HG03159 (cell line): ENCODE results near the gene UVRAG.
"Not testable (repeated sequence)": the region's sequence is repeated elsewhere in the genome, so short reads cannot be mapped to it uniquely, and the experiment has no call there.

ENCODE experiments used
- ATAC-seq: cut with Tn5 transposase; IDR thresholded peaks from one replicate; pipeline ENCODE4 v1.9.1; 2021; ENCODE audit warnings: mild to moderate bottlenecking, moderate library complexity; ENCODE audit not compliant: unreplicated experiment

The UVRAG gene

DNA sequence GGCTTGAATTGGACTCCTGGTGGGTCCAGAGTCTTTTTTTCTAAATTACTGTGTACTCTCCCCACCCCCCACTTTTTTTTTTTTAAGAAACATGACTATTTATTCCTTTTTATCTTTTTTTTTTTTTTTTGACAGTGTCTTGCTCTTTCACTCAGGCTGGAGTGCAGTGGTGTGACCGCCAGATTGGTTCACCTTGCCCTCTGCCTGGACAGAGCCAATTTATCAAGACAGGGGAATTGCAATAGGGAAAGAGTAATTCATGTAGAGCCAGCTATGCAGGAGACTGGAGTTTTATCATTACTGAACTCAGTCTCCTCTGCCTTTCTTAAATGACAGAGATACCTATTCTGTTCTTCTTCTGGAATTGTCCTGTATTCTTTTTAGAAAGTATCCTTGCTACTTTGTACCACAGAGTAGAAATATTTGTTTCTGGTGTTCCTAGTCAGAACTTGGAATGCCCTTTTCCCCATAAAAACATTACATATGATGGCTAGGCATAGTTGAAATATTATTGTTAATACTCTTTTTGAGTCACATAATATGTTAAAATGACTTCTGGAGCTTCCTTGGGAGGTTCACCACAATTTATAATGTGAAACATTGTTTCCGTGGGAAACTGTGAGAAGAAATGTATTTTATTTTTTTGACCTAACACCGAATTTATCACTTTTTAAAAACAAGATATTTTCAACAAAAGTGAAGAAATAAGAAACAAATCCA, 95.6 kb downstream of the UVRAG start:
- no peak for ATAC-seq

DNA sequence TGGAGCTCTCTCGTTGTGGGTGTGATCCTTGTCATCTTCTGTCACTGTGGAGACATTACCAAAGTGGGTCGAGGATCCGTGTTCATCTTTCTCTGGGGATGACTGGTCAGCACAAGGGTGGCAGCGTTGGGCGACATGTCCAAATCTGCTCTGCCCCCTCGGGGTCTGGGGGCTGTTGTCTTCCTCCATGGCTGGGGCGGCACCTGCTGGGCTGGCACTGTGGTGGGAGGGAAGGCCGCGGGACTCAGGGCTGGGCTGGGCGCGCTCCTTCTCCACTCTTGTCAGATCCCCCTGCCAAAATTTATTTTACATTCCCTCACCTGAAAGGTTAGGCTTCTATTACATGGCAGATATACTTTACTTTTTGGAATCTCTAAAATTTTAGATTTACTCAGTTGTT, 96.4 kb downstream of the UVRAG start:
- no peak for ATAC-seq

DNA sequence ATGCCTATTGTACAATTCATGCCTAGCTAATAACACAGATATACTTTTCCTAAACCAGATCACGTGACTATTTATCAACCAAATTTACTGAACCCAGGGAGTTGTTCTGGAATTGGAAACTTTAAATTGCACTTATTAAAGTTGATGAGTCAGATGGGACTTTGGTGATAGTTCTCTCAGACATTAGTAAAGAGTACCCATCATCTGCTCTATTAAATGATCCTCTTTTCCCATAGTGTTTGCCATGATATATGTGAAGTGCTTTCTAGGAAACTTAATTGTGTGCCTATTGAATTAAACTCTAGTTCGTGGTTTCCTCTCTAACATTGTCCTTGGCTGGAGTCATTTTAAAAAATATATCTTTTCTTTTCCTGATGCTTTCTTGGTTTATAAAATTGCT, 99.0 kb downstream of the UVRAG start:
- no peak for ATAC-seq

DNA sequence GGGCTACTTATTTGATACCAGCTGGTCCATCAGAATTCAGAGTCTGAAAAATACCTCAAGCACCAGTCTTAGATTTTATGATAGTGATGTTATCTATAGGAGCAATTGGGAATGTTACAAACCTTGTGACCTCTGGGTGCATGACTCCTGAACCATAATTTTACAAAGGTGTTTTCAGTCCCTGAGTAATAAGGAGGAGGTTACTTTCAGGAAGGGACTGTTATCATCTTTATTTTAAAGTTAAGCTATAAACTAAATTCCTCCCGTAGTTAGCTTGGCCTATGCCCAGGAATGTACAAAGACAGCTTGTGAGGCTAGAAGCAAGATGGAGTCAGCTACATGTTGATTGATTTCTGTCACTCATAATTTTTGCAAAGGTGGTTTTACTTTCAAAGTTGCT, 101.9 kb downstream of the UVRAG start:
- ATAC-seq: no peak

DNA sequence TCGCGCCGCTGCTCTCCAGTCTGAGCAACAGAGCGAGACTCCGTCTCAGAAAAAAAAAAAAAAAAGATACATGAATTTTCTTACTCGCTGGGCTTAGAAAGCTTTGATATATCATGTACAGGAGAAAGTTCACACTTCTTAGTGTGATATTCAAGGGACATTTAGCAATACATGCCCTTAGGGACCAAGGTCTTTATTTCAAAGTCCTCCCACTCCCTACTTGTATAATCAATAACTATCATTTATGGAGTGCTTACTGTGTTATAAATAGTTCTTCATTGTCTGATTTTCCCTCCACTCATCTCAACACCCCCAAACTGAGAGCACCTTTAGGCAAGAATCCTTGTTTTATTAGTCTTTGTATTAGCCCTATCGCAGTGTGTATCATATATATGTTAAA, 103.3 kb downstream of the UVRAG start:
- no peak for ATAC-seq

DNA sequence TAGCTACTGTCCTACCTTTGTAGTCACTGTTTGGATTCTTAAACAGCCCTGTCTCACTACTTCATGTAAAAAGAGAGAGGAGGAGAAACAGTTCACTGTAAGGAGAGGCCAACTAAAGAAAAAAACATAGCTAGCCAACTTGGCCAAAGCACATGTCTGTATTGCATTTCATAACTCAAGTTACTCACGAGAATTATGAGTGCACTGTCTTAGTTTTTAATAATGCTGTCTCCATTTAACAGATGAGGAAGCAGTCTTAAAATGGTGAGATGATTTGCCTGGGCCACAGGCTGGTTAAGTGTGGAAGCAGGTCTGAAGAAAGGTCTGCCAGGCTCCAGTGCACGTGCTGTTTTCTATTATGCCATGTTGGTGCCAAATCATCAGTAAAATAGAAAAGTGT, 104.5 kb downstream of the UVRAG start:
- no peak for ATAC-seq

DNA sequence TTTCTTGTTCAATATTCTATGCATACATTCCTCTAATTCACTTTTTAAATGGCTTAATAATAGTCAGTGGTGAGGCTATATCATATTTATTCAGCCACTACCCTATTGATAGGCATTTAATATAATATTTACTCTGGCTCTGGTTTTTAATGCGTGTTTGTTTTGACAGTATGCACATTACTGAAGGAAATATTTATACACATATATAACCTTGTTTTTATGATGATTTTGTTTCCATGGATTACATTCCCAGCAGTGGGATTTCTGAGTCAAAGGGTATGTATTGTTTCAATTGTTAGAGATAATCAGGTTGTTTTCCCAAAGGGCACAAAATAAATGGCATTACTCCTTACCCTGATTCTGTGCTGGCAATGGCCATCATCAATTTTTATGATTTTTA, 105.8 kb downstream of the UVRAG start:
- no peak for ATAC-seq

DNA sequence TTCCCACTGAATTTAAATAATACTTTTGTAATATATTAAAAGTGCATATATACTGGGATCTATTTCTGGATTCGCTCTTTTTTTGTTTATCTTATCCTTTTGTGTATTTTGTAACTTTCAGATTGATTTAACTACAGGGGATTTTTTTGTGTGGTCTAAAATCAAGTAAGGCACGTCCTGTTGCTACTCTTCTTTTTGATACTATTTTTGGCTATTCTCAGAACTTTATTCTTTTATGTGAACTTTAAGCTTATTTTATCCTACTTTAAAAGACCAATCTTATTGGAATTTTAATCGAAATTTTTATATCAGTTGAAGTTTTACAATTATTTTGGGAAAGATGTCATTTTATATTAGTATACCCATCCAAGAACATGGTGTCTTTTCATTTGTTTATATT, 106.8 kb downstream of the UVRAG start:
- ATAC-seq: no peak

DNA sequence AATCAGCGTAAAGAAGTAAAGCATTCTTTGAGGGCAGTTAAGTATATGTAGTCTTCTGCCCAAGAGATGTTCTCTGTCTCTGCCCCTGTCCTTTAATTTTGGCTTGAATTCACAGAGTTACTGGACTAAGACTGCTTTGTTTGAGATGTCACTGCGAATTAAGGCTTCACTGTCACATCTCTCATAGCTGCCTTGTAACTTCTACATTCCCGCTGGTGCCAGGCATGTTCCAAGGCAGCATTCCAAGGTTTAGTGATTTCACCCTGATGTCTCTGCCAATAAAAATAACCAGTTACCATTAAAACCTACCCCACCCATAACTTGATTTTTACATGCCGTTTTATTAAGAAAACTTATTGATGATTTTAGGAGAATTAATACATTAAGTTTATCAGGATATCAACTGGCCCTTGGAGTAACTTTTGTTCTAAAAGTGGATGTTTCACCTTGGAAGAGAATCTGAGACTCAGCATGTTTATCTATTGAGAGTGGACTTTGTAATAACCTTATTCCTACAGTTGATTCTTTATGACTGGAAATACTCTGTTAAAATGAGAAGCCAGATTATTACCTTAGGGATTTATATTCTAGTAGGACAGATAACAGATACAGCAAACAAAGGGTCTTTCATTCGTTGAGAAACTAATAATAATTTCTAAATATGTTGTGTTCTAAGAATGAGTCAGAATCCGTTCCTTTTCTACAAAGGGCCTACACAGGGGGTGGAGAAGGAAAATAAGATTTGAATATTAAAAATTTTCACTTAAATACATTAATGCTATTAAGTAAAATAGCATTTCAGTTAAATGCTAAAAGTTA, 110.2 kb downstream of the UVRAG start:
- no peak for ATAC-seq

DNA sequence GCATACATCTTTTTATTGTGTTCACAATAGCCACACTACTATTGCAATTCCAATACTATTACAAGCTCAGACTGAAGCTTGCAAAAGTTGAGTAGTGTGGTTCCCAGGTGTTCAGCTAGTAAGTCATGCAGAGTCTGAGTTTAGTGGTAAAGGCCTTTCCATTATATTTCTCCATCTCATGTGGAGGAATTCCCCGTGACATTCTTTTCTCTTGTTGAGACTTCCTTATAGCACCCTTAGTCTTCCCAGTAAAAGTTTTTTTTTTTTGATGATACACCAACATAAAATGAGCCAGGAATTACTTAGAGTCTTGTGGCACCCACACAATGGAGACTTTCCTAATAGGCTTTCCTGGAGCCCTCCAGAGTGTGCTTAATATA, 110.8 kb downstream of the UVRAG start:
- no peak for ATAC-seq

DNA sequence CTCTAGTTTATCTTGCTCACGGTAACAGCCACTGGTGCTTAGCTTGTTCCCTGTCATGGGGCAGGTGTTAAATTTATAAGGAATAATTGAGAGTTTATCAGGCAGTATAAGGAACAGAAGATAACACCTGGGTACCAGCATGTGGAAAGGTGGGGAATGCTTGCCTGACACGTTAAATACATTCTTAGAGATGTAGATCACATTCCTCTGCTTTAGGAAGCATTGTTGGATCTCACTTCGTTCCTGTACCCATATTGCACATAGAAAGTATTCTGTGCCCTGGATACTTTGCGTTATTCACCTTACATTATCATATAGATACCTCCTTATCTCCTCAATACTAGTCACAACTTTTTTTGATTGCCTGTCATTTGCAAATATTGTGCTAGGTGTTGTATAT, 114.7 kb downstream of the UVRAG start:
- no peak for ATAC-seq

DNA sequence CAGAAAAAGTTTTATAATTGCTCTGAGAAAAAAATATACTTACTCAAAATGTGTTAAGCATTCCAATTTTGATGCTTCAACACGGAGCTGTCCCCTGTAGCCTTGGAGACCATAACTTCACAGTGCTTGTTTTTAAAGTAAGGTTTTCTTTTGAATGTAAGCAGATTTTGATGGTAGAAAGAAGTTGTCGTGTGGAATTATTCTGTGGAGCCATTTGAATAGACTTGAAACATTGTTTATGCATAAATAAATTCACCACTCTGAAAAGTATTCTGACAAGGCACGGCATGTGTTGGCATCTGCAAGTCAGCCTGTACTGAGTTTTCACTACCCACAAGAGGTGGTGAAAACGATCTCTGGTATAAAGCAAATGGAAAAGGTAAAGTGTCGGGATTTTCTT, 115.5 kb downstream of the UVRAG start:
- ATAC-seq: no peak

DNA sequence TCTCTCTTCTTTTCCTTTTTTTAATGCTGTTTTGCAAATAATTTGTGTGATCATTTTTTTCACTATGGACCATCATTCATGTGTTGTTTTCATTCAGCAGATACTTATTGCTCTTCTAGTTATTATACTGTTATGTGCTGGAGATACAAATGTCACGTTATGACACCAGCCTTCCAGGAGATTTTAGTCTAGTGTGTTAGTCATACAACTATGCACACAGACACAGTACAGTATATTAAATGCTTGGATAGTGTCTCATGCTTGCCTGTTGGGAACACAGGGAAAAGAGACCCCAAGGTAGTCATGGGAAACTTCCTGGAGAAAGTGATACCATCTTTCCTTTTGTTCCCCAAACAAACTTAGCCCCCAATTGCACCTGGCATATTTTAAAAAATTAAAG, 116.1 kb downstream of the UVRAG start:
- no peak for ATAC-seq

DNA sequence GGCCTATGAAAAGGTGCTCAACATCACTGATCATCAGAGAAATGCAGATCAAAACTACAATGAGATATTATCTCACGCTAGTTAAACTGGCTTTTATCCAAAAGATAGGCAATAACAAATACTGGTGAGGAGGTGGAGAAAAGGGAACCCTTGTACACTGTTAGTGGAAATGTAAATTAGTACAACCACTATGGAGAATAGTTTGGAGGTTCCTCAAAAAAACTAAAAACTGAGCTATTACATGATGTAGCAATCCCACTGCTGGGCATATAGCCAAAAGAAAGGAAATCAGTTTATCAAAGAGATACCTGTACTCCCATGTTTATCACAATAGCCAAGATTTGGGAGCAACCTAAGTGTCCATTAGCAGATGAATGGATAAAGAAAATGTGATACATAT, 118.7 kb downstream of the UVRAG start:
- ATAC-seq: not testable (repeated sequence)

DNA sequence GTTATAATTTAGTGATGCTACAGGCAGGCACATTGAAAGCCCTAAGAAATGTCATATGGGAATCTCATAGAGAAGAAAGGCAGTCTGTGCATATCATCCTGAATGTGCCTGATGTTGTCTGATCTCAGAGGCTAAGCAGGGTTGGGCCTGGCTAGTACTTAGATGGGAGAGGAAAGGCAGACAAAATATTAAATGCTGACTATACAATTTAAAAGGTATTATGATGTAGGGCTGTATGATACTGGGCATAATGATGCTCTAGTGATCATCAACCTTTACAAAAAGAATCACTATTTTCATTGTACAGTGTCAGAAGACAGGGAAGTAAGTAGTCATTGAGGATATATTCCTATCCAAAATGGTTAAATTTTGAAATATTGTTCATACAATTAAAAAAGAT, 119.8 kb downstream of the UVRAG start:
- no peak for ATAC-seq

DNA sequence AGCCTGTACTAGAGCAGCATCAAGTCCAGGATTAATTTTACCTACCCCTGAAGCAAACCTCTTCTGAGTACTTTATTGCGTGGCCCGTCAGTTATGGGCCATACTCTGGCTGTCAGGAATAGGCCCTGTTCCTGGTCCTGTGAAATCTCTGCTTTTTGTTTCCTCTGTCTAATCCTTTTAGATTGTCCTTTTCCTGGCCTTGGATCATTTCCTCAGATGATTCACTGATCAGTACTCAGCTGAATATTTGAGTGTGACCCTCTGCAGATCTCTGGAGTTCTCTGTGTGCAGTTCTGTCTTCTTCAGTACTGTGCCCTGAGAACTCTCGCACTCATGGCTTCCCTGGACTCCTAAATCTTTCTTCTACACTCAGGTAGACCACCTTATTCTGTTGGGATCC, 123.5 kb downstream of the UVRAG start:
- no peak for ATAC-seq

DNA sequence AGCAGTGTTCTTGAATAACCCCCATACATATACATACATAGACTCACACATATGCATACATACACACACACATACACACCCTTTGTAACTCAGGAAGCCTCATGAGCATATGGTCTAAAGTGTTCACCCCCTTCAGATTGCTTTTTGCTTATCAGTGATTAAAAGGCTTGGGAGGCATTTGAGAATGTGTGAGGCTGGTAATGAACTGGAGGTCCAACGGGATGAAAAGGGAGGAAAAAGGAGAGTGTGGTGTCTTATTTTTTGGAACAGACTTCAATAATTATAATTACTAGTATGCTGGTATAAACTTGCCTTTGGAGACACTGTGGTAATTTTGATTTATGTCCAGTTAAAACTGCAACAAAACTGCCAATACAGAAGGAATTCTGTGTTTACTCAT, 124.5 kb downstream of the UVRAG start:
- ATAC-seq: no peak

DNA sequence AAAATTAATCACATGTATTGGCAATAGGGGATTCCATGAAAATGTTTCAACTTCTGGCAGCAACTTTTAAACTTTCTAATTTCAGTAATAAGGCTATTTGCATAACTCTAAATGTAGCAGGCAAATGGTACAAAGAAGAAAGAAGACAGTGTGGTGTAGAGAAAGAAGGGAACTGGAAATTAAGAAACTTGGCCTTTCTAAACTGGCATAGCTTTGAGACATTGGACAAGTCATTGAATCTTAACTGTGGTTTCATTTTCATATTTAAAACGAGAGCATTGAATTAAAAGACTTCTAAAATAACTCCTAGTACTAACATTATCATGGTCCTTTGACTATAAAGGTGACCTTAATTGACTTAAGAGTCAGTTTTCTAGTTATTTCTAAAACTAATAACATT, 125.0 kb downstream of the UVRAG start:
- ATAC-seq: no peak

DNA sequence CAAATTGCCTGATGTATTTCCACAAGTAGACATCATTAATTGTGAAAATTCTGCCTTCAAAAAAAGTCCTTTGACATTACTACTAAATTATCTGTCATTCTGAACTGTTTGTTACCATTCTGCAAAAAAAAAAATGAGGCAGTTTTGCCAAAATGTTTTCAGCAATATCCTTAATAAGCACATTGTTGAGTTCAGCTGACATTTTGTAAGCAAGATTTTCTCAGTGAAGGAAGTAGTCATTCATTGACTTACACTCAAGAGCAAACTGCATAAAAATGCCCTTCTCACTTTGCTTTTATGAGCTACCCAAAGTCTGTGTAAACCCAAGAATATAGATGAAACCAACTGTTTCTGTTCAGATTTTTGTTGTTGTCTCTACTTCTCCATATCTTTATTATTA, 125.9 kb downstream of the UVRAG start:
- no peak for ATAC-seq

DNA sequence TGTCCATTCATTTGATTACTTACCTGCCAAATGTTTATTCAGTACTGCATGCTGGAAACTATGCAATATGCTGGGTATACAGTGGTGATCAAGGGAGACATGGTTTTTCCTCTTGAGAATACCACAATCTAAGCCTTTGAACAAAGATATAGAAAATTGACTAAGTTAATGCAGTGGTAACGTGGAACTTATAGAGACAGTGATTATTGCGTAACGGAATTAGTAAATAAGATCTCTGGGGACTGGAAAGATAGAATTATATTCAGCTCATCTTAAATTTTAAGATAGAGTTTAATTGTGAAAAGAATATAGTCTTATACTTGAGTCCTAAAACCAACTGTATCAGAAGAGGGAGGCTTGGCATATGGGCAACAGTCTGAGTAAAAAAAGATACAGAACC, 129.5 kb downstream of the UVRAG start:
- ATAC-seq: no peak

DNA sequence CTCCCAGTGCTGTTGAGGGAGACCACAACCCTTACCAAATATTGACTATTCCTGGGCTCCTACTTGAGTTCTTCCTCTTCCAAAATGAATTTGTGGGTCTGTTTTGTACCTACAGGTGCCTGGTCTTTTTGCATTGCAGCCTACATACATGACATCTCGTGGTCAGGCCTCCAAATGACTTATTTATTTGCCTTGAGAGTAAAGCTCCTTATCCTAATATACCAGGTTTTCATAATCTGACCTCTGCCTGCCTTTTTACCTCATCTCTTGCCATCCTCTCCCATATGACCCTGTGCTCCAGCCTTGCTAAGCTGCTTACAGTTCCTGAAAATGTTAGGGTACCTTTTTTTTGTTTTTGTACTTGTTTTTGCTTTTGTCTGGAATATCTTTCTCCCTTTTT, 130.4 kb downstream of the UVRAG start:
- no peak for ATAC-seq

DNA sequence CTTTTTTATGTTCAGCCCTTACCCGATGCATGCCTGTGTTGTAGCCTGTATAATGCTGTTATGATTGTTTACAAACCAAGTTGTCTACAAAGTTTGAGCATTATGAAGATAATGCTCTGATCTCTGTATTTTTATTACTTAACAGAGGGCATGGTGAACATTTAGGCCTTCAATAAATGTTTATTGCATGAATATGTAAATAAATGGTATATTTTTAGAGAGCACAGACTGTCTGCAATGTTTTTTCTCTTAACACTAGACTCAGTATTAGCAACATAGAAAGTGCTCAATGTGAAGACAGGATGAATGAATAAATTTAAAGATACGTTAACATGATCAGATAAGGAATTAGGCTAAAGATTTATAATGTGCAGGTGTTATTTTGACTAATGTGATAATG, 130.9 kb downstream of the UVRAG start:
- no peak for ATAC-seq
